ENCODE data around the gene SLC66A1. TPM values are rescaled to one million over a fixed set of nuclear protein-coding genes. Genes with fewer than 3 reads are reported as not detected.
A peak's percentile ranks its signal among the peaks of the same experiment; 100 is the strongest.
"Not testable (repeated sequence)": the region's sequence is repeated elsewhere in the genome, so short reads cannot be mapped to it uniquely, and the experiment has no call there.

SLC66A1 gene
- total RNA-seq, result 1 to 10 TPM; 7.4 to 8.2 TPM
- long read RNA-seq, donor 1, partial matches to known transcripts, result 3 of 6 reads
- long read RNA-seq, donor 1, other reads (novel, unspliced or antisense), result 0 of 6 reads
- long read RNA-seq, donor 2, transcript PQLC2-202 (9 exons, 1,805 nt), result major isoform, 12 of 32 reads
- long read RNA-seq, donor 2, partial matches to known transcripts, result 5 of 32 reads
- long read RNA-seq, donor 2, other reads (novel, unspliced or antisense), result 8 of 32 reads

DNA sequence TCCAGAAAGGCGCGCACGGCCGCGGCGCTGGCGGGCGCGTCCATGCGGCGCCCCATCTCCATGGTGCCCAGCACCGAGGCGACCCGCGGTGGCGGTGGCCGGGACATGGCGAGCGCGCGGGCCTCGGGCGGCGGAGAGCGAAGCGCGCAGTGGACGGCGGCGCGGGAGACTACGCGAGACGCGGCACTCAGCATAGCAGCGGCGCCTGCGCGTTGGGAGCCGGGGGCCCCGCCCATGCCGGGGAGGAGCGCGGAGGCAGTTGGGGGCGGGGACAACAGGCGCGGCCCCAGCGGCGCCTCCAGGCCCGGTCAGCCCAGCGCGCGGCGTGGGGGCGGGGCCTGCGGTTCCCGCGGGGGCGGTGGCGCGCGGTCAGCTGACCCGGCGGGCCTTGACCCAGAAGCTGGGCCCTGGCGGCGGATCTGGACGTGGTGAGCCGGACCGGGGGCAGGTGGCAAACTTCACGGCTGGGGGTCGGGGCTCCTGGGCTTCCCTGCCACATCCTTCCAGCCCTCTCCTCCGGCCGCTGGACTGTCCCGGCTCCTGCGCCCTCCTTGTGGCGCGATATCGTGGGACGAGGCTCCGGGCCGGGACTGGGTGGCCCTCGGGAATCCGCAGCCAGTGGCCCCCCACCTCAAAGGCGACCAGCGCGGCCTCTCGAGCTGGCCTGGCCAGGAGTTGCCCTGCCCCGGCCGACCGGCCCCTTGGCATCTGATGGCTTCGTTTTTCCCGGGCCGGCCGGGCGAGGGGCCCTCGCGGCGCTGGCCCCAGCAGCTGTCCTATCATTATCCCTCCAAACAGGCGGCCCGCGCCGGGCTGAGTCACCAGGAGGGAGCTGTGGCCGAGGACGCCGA is at the start of gene SLC66A1, which contains the start of gene AKR7A2:
Gene SLC66A1 (plus strand): TSS at position 396 of the 851 bp plus-strand sequence. CDS start 5,352 bp downstream, outside the sequence.
Gene AKR7A2 (minus strand): TSS at position 214 of the 851 bp plus-strand sequence. CDS start 20 bp downstream, at position 194.
- peak; percentile 97 for DNase-seq (ENCODE audit: low spot score)
- intact Hi-C loops (cut with DNase I), result no loop called here

DNA sequence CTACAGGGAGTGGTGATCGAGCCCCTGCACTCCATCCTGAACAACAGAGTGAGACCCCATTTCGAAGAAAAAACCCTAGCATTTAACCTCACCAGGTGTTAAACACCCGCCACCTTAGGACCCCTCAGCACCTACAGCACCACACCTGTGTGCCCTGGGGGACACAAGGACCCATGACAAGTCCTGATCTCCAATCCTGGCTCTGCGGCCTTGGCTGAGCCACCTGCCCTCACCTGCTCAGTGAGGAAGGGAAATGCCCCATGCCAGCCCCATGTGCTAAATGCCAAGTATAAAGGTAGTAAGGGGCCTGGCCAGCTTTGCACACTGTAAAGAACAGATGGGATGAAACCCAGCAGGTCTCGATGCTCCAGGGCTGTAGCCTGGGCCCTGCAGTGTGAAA is 49.4 kb upstream of the SLC66A1 start:
- no peak for DNase-seq (ENCODE audit: low spot score)
- intact Hi-C loops (cut with DNase I), result no loop called here

DNA sequence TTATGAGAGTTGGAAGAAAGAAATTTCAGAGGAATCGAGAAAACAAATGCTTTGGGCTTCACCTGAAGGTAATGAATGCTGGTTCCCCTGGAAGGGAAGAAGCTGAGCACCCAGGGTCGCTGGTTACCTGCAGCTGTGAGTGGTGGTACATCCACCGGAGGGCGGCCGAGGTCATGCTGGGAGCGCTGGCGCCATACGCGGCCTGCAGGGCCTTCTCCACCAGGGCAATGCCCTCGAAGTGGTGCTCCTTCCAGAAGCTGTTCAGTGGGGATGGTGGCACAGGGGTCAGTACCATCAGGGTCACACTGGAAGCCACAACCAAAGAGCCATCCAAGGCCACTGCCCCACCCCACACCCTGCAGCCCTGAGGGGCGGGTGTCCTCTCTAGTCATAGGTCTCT is 43.7 kb upstream of the SLC66A1 start:
- intact Hi-C loops (cut with DNase I), result no loop called here
- no peak for DNase-seq (ENCODE audit: low spot score)

DNA sequence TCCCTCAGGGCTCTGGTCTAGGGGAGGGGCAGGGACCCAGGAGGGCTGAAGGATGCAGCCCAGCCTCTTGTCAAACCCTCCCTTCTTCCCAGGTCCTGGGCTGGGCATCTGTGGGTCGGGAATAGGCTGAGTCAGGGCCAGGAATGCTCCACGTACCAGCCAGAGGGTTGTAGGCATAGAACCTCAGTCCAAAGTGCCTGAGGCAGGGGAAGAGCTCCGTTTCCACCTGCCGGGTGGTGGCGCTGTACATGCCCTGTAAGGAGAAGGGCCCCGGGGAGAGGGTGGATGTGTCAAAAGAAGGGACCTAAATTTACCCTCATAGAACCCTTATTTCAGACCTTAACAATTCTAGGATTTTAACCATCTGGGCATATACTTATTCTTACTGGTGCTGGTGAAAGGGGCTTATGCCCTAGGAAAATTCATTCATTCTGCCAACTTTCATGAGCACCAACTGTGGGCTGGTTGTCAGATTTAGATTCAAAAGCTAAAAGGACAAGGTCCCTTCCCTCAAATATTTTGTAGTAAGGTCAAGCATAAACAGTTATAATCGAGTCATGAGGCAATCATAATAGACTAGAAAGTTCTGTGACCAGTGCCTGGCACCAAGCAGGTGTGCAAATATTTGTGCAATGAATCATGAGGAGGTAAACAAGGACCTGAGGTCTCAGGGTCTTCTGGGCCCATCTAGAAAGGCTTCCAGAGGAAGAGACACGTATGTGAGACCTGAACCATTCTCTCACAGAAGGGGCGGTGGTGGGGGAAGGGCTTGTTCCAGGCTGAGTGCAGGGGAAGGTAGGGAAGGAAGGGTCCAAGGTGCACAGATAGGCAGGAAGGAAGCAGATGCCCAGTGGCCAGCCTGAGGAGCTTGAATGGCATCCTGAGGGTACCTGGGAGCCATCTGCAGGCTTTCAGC is 42.4 kb upstream of the SLC66A1 start:
- DNase-seq (ENCODE audit: low spot score); intact Hi-C loops (cut with DNase I): not testable (repeated sequence)

DNA sequence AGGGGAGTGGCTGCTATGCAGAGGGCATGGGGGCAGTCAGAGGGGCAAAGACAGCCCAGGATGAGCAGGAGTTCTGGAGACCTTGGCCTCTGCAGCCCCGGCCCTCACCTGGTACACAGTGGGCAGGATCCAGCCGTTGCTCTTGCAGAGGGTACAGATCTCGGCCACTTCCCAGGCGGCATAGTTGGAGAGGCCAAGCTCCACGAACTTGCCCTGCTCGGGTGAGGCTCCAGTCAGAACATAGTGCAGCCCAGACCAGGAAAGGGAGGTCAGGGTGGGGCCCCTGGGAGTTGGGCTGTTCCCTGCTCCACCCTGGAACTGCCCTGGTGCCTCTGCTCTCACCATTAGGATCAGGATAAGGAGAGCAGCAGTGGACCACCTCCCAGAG is 41.8 kb upstream of the SLC66A1 start:
- DNase-seq (ENCODE audit: low spot score); intact Hi-C loops (cut with DNase I): not testable (repeated sequence)

GRCh38 chr1:19272064-19272463 is 40.1 kb upstream of the SLC66A1 start:
- no peak for DNase-seq (ENCODE audit: low spot score)
- intact Hi-C loops (cut with DNase I), result no loop called here

- no peak for DNase-seq (ENCODE audit: low spot score)
- intact Hi-C loops (cut with DNase I), result no loop called here
Measured at GRCh38 chr1:19273106-19273843, 38.9 kb upstream of the SLC66A1 start.

GRCh38 chr1:19273844-19274531 is 38.1 kb upstream of the SLC66A1 start:
- intact Hi-C loops (cut with DNase I); DNase-seq (ENCODE audit: low spot score): not testable (repeated sequence)

DNA sequence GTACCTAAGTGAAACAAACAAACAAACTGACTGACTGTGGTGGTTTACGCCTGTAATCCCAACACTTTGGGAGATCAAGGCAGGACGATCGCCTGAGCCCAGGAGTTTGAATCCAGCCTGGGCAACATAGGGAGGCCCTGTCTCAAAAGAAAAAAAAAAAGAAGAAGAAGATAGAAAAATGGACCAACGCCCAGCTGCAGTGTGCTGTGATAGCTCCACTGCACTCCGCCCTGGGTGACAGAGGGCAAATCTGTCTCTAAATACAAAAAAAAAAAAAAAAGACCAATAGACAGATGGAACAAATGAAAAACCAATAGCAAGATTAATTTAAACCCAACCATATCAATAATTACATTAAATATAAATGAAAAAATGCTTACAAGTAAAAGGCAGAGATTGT is 37.5 kb upstream of the SLC66A1 start:
- intact Hi-C loops (cut with DNase I), result no loop called here
- DNase-seq (ENCODE audit: low spot score), result no peak

DNA sequence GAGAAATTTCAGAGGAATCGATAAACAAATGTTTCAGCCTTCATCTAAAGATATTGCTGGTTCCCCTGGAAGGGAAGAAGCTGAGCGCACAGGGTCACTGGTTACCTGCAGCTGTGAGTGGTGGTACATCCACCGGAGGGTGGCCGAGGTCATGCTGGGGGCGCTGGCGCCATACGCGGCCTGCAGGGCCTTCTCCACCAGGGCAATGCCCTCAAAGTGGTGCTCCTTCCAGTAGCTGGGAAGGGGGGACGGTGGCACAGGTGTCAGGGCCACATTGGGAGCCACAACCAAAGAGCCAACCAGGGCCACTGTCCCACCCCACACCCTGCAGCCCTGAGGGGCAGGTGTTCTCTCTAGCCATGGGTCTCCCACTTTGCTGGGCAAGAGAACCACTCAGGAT is 28.2 kb upstream of the SLC66A1 start:
- intact Hi-C loops (cut with DNase I), result no loop called here
- DNase-seq (ENCODE audit: low spot score), result no peak

- no peak for DNase-seq (ENCODE audit: low spot score)
Measured at GRCh38 chr1:19284881-19285280, 27.2 kb upstream of the SLC66A1 start.

DNA sequence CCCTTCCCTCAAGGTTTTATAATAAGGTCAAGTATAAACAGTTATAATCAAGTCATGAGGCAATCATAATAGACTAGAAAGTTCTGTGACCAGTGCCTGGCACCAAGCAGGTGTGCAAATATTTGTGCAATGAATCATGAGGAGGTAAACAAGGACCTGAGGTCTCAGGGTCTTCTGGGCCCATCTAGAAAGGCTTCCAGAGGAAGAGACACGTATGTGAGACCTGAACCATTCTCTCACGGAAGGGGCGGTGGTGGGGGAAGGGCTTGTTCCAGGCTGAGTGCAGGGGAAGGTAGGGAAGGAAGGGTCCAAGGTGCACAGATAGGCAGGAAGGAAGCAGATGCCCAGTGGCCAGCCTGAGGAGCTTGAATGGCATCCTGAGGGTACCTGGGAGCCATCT is 26.8 kb upstream of the SLC66A1 start:
- intact Hi-C loops (cut with DNase I); DNase-seq (ENCODE audit: low spot score): not testable (repeated sequence)

More at GRCh38 chr1:19284881-19285280, 27.2 kb upstream of the SLC66A1 start:
- intact Hi-C loops (cut with DNase I), result no loop called here

- intact Hi-C loops (cut with DNase I), result not testable (repeated sequence)
Measured at GRCh38 chr1:19285807-19286206, 26.3 kb upstream of the SLC66A1 start.

DNA sequence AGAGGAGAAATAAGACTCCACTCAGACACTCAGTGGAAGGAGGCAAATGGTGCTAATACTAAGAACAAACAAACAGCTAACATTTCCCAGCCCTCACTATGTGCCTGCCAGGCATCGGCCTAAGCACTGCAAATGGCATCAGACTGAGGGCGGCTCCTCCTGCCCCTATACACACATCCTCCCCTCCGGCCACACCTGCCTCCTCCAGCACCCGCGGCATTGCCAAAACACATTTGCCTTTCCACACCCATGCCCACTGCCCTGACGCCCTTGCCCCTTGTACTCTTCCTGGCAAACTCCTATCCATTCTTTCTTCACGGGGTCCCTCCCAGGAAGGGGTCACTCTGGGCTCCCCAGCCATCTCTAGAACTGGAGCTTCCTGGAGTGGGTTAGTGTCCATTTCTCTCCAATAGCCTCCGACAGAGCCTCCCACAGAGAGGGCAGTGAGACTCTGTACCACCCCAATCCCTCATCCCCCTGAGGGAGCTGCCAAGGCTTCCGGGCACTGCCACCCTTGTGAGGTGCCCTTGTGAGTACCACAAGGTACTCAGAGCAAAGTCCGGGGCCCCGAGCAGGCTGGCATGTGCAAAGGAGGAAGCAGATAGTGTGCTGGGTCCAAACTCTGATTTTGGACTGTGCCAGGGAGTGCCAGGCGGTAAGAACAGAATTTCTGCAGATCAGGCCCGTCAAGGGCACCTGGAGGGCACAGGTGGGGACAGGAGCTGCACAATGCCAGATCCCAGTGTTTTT is 24.5 kb upstream of the SLC66A1 start:
- intact Hi-C loops (cut with DNase I), result no loop called here
- no peak for DNase-seq (ENCODE audit: low spot score)

More at GRCh38 chr1:19285807-19286206, 26.3 kb upstream of the SLC66A1 start:
- not testable (repeated sequence) for DNase-seq (ENCODE audit: low spot score)

GRCh38 chr1:19288324-19289241 is 23.5 kb upstream of the SLC66A1 start, which contains the start of gene AKR7A3:
Gene AKR7A3 (minus strand): TSS chr1:19288770. CDS start chr1:19288709, 61 bp downstream.
- intact Hi-C loops (cut with DNase I); DNase-seq (ENCODE audit: low spot score): not testable (repeated sequence)

GRCh38 chr1:19289244-19289643 is 22.9 kb upstream of the SLC66A1 start:
- no peak for DNase-seq (ENCODE audit: low spot score)
- intact Hi-C loops (cut with DNase I), result no loop called here

All from posterior vena cava (tissue), 2 donors.